Dendritic cell treated with granulocyte-macrophage colony-stimulating factor and Interleukin-4, amounts not matched to agents 40 ng/mL and 50 ng/mL, for 4 days (primary cell): Measurements from ENCODE around the gene LRRK1.

Source experiments
- H3K27ac Mint-ChIP-seq: one replicate; pipeline ENCODE4 v1.8.0; 2022; ENCODE audit warnings: mild to moderate bottlenecking, mixed read lengths
- H3K27me3 Mint-ChIP-seq: one replicate; pipeline ENCODE4 v1.8.0; 2022; ENCODE audit warnings: mild to moderate bottlenecking, mixed read lengths
- H3K36me3 Mint-ChIP-seq: one replicate; pipeline ENCODE4 v1.8.0; 2022; ENCODE audit warnings: low read depth, mixed read lengths
- H3K4me1 Mint-ChIP-seq: one replicate; pipeline ENCODE4 v1.8.0; 2022; ENCODE audit warnings: low read depth, mixed read lengths
- H3K4me3 Mint-ChIP-seq: one replicate; pipeline ENCODE4 v1.8.0; 2022; ENCODE audit warnings: mild to moderate bottlenecking, moderate library complexity, mixed read lengths
- H3K9me3 Mint-ChIP-seq: one replicate; pipeline ENCODE4 v1.8.0; 2022; ENCODE audit warnings: mixed read lengths
- intact Hi-C: fragments of 100-400 bp; cut with micrococcal nuclease; formaldehyde crosslinking; loops from one replicate; pipeline ENCODE4 v1.15.0; 2022

Gene LRRK1

DNA sequence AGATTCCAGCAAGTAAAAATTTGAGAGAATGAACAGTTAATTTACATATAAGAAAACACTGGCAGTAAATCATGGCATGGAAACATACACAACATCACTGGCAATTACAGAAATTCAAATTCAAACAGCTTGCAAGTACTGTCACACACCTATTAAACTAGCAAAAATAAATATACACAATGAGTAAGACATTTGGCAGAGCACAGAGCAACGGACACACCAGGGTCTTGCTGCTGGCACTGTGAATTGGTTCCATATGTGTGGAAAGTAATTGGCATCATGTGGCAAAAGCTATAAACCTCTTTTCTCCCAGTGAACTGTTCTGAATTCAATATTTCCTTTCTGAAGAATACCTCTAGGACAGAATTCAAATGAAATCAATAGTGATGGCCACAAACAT, 78.3 kb downstream of the LRRK1 start:
- Mint-ChIP-seq H3K9me3 (no peaks in the 10 kb centered on the region), H3K27ac (no peak overlapping the region), H3K36me3 (peaks cover 78% of the 10 kb centered on the region), H3K4me1 (peaks cover 36% of the 10 kb centered on the region), H3K27me3 (no peaks in the 10 kb centered on the region), H3K4me3 (no peak overlapping the region)
- intact Hi-C loops, result no loop called here

- H3K36me3 Mint-ChIP-seq, result peaks cover 73% of the 10 kb centered on the region
- H3K27me3 Mint-ChIP-seq, result no peaks in the 10 kb centered on the region
- no peak overlapping the region for H3K4me3 Mint-ChIP-seq
- peaks cover 37% of the 10 kb centered on the region for H3K4me1 Mint-ChIP-seq
- H3K9me3 Mint-ChIP-seq, result no peaks in the 10 kb centered on the region
- no peak overlapping the region for H3K27ac Mint-ChIP-seq
- intact Hi-C loops, result no loop called here
Observed at GRCh38 chr15:100998630-100999029, 79.5 kb downstream of the LRRK1 start.

DNA sequence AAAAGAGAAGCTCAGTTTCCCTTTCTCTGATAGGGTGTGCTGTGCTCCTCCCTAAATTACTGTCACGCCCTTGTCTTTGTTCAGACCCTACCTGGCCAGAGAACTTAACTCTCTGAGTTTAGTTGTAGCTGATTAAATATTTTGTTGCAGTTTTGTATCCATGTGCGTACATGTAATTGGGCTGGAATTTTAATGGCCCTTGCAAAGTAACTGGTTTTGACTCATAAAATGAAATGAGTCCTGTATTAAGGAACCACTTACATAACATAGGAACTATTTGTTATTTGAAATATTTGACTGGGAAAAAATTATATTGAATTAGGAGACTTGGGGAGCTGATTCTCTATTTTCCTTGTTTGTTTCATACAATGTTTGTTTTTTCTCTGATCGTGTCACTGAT, 80.2 kb downstream of the LRRK1 start:
- H3K27ac Mint-ChIP-seq, result no peak overlapping the region
- H3K4me1 Mint-ChIP-seq, result peaks cover 37% of the 10 kb centered on the region
- H3K27me3 Mint-ChIP-seq, result no peaks in the 10 kb centered on the region
- peaks cover 76% of the 10 kb centered on the region for H3K36me3 Mint-ChIP-seq
- intact Hi-C loops, result no loop called here
- no peak overlapping the region for H3K4me3 Mint-ChIP-seq
- no peaks in the 10 kb centered on the region for H3K9me3 Mint-ChIP-seq

DNA sequence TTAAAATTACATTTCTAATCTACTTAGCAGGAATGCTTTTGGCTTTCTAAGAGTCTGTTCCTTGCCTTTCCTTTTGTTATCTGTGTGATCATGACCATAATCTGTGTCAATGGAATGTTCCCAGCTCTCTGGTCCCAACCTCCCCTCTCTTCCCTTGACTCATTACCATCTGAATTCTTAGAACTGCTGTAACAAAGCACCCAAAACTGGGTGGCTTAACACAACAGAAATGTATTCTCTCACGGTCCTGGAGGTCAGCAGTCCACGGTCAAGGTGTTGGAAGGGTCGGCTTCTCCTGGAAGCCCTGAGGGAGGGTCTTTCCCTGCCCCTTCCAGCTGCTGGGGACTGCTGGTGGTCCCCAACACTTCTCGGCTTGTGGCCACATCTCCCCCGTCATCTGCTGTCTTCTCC, 81.1 kb downstream of the LRRK1 start:
- Mint-ChIP-seq H3K36me3 (peaks cover 76% of the 10 kb centered on the region), H3K27ac (no peak overlapping the region), H3K27me3 (no peaks in the 10 kb centered on the region), H3K9me3 (peaks cover 6% of the 10 kb centered on the region), H3K4me1 (peaks cover 32% of the 10 kb centered on the region), H3K4me3 (no peak overlapping the region)
- intact Hi-C loops, result no loop called here

GRCh38 chr15:101001056-101001455, 81.9 kb downstream of the LRRK1 start:
- no peak overlapping the region for H3K4me3 Mint-ChIP-seq
- H3K4me1 Mint-ChIP-seq, result peaks cover 32% of the 10 kb centered on the region
- peaks cover 76% of the 10 kb centered on the region for H3K36me3 Mint-ChIP-seq
- H3K27me3 Mint-ChIP-seq, result no peaks in the 10 kb centered on the region
- intact Hi-C loops, result no loop called here
- peaks cover 9% of the 10 kb centered on the region for H3K9me3 Mint-ChIP-seq
- H3K27ac Mint-ChIP-seq, result no peak overlapping the region

GRCh38 chr15:101001796-101002195, 82.6 kb downstream of the LRRK1 start:
- peaks cover 37% of the 10 kb centered on the region for H3K4me1 Mint-ChIP-seq
- peaks cover 9% of the 10 kb centered on the region for H3K9me3 Mint-ChIP-seq
- intact Hi-C loops, result no loop called here
- H3K27ac Mint-ChIP-seq, result peak overlapping the region; percentile 38
- no peak overlapping the region for H3K4me3 Mint-ChIP-seq
- H3K36me3 Mint-ChIP-seq, result peaks cover 70% of the 10 kb centered on the region
- no peaks in the 10 kb centered on the region for H3K27me3 Mint-ChIP-seq

- Mint-ChIP-seq H3K4me1 (peaks cover 50% of the 10 kb centered on the region), H3K27me3 (peaks cover 11% of the 10 kb centered on the region), H3K9me3 (peaks cover 9% of the 10 kb centered on the region), H3K4me3 (no peak overlapping the region), H3K36me3 (peaks cover 74% of the 10 kb centered on the region), H3K27ac (peak overlapping the region; percentile 63)
- intact Hi-C loops, result no loop called here
Observed at GRCh38 chr15:101003081-101003480, 83.9 kb downstream of the LRRK1 start.

- H3K27ac Mint-ChIP-seq, result peak overlapping the region; percentile 63
- peaks cover 9% of the 10 kb centered on the region for H3K9me3 Mint-ChIP-seq
- peaks cover 74% of the 10 kb centered on the region for H3K36me3 Mint-ChIP-seq
- intact Hi-C loops, result no loop called here
- peaks cover 14% of the 10 kb centered on the region for H3K27me3 Mint-ChIP-seq
- peaks cover 56% of the 10 kb centered on the region for H3K4me1 Mint-ChIP-seq
- H3K4me3 Mint-ChIP-seq, result no peak overlapping the region
Observed at GRCh38 chr15:101003706-101004105, 84.5 kb downstream of the LRRK1 start.

- Mint-ChIP-seq H3K27ac (peak overlapping the region; percentile 63), H3K36me3 (peaks cover 80% of the 10 kb centered on the region)
- intact Hi-C loops, result no loop called here
Observed at GRCh38 chr15:101004500-101004899, 85.3 kb downstream of the LRRK1 start.

GRCh38 chr15:101004986-101005747, 86.0 kb downstream of the LRRK1 start:
- Mint-ChIP-seq H3K4me3 (no peak overlapping the region), H3K36me3 (peaks cover 82% of the 10 kb centered on the region), H3K9me3 (peaks cover 9% of the 10 kb centered on the region), H3K27ac (no peak overlapping the region), H3K4me1 (peaks cover 58% of the 10 kb centered on the region), H3K27me3 (peaks cover 14% of the 10 kb centered on the region)
- intact Hi-C loops, result no loop called here

More at GRCh38 chr15:101004500-101004899, 85.3 kb downstream of the LRRK1 start:
- H3K4me3 Mint-ChIP-seq, result no peak overlapping the region
- peaks cover 9% of the 10 kb centered on the region for H3K9me3 Mint-ChIP-seq
- peaks cover 58% of the 10 kb centered on the region for H3K4me1 Mint-ChIP-seq
- peaks cover 14% of the 10 kb centered on the region for H3K27me3 Mint-ChIP-seq

DNA sequence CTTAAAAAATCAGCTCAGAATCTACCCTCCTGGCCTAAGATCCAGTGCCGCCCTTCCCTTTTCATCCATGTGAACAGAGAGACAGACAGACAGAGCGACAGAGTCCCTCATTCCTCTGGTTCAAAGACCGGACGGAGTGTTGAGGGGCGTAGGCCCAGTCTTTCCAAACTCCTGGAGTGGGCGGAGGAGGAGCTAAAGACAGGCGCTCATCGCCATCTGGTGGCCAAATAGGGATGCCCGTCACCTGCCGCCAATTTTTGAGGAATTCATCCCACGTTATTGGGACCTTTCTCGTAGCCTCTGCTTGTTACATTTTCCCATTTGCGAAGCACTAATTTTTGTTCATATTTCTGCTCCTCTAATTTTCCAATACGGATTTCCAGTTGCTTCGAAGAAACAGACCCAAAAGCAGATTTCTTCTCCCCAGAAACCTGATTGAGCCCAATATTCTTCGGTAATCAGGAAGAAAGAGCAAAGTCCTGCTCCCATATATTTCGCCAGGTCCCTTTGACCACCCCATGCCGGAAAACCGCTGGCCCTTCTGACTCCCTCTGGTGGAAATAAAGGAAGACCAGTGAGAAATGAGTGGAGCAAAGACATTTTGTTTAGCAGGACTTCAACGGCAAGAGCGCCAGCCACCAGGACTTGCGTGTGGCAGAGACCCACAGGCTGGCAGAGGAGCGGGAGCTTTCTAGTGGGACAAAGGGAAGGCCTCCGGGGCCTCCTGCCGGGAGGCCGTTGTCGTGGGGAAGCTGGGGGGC, 88.0 kb downstream of the LRRK1 start:
- H3K9me3 Mint-ChIP-seq, result peaks cover 9% of the 10 kb centered on the region
- H3K27ac Mint-ChIP-seq, result peak overlapping the region; percentile 50
- intact Hi-C loops, result loop anchor here (1.0 kb wide), 1 partner anchor 89 kb away; no protein-coding TSS in a partner anchor
- peaks cover 14% of the 10 kb centered on the region for H3K27me3 Mint-ChIP-seq
- no peak overlapping the region for H3K4me3 Mint-ChIP-seq
- peaks cover 47% of the 10 kb centered on the region for H3K4me1 Mint-ChIP-seq
- H3K36me3 Mint-ChIP-seq, result peaks cover 83% of the 10 kb centered on the region

DNA sequence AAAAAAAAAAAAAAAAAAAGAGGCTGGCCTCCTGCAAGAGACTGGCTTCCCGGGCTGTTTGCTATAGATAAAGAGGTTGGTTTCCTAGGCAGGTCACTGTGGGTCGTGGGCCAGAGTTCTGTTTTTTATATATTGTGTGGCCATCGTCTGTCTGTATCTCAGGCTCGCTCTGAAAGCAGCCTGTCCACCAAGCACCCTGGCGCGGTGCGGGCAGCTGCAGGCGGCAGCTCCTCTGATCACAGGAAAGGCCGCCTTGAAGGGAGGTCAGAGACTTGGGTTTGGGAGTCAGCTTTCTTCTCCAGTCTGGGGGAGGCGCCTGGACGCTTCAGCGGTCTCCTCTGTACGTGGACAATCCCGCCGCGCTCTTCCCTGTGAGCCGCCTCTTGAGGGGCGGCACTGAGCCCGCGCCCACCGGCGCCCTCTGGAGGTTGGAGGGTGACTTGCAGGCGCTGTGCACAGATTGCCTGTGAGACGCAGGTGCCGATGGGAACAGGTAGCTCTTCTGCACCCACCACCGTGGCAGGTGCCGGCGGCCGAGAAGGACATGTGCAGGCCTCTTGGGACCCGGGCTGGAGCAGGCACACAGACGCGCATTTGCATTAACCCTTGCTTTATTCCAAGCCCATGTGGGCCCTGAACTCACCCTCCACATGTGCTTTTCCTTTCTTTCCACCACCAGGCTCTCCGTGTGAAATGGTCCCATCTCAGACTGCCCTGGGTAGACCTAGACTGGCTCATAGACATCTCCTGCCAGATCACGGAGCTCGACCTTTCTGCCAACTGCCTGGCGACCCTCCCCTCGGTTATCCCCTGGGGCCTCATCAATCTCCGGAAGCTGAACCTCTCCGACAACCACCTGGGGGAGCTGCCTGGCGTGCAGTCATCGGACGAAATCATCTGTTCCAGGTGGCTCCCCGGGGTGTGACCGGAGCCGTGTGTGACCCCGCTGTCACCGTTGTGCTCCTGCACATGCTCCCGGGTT, 89.3 kb downstream of the LRRK1 start:
- H3K4me1 Mint-ChIP-seq, result peaks cover 36% of the 10 kb centered on the region
- H3K36me3 Mint-ChIP-seq, result peaks cover 91% of the 10 kb centered on the region
- intact Hi-C loops, result loop anchor here (2.0 kb wide), 1 partner anchor 380 kb away; no protein-coding TSS in a partner anchor

DNA sequence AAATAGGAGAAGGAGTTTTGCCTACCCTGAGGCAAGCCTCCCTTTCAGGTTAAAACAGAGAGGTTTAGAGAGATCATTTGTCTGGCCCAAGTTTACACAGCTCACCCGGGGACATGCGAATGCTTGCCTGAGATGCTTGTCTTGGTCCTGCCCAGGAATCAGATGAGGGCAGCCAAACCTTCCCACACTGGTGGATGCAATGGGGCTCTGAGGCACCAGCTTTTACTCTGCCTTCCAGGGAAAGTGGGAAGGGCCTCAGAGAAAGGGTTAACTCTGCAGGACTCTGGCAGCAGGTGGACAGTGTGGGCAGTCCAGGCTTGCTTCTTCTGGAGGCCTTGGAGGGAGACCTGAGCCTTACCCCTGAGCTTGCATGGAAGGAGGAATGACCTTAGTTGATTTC, 90.0 kb downstream of the LRRK1 start:
- intact Hi-C loops, result loop anchor here (2.0 kb wide), 1 partner anchor 380 kb away; no protein-coding TSS in a partner anchor
- H3K27me3 Mint-ChIP-seq, result peaks cover 14% of the 10 kb centered on the region
- peaks cover 9% of the 10 kb centered on the region for H3K9me3 Mint-ChIP-seq
- H3K4me3 Mint-ChIP-seq, result no peak overlapping the region
- peaks cover 29% of the 10 kb centered on the region for H3K4me1 Mint-ChIP-seq
- H3K27ac Mint-ChIP-seq, result no peak overlapping the region
- H3K36me3 Mint-ChIP-seq, result peaks cover 91% of the 10 kb centered on the region

More for the DNA sequence above, 89.3 kb downstream of the LRRK1 start:
- Mint-ChIP-seq H3K4me3 (peak overlapping the region; percentile 76), H3K9me3 (peaks cover 9% of the 10 kb centered on the region), H3K27ac (peak overlapping the region; percentile 50), H3K27me3 (peaks cover 14% of the 10 kb centered on the region)
